Vagina (tissue), 2 donors: ENCODE results near the gene KCNT2. TPM values are rescaled to one million over a fixed set of nuclear protein-coding genes. Genes with fewer than 3 reads are reported as not detected.

ENCODE experiments used
- DNase-seq, 2 donors: peaks; one replicate each; pipeline ENCODE4 v3.0.0-alpha.2; 2017; ENCODE audit errors: extremely low spot score in 2 of 2
- H3K27ac ChIP-seq: fragments of 200-600 bp; sonication (generic); one replicate; pipeline ENCODE4 v1.5.1; 2019
- H3K27me3 ChIP-seq: fragments of 200-600 bp; sonication (generic); one replicate; pipeline ENCODE4 v1.5.1; 2019
- H3K36me3 ChIP-seq, 2 donors: fragments of 200-600 bp; sonication (generic); one replicate each; pipeline ENCODE4 v1.5.1; 2017 to 2019
- H3K4me1 ChIP-seq: fragments of 200-600 bp; sonication (generic); one replicate; pipeline ENCODE4 v1.5.1; 2019
- H3K4me3 ChIP-seq, 2 donors: fragments of 200-600 bp; sonication (generic); 1 replicate in 1 of 2; 2 replicates in 1 of 2; pipeline ENCODE4 v1.5.1; 2016 to 2019
- H3K9me3 ChIP-seq: fragments of 200-600 bp; sonication (generic); one replicate; pipeline ENCODE4 v1.5.1; 2019
- POLR2A ChIP-seq, 2 donors: fragments of 450-650 bp; IDR thresholded peaks; one replicate each; pipeline ENCODE4 v1.6.1; 2017; ENCODE audit warnings: antibody characterized with exemption in 2 of 2, mild to moderate bottlenecking in 2 of 2, moderate library complexity in 2 of 2
- POLR2AphosphoS5 ChIP-seq, 2 donors: sonication (generic); formaldehyde crosslinking; IDR thresholded peaks; one replicate each; pipeline ENCODE4 v1.9.0; 2017; ENCODE audit warnings: antibody characterized with exemption in 2 of 2, mild to moderate bottlenecking in 2 of 2, low read depth in 1 of 2; ENCODE audit not compliant: insufficient read depth in 1 of 2
- intact Hi-C: fragments of 100-400 bp; cut with DNase I; formaldehyde crosslinking; loops from one replicate; pipeline ENCODE4 v1.15.1; 2023
- total RNA-seq: library from RNA; depleted of rRNA; stranded (reverse); fragments of >200 nt; gene quantifications from one replicate; pipeline ENCODE4 v1.2.3, GENCODE V29; 2016
- TF ChIP-seq, protein P1 (sequence below), 3 experiments: fragments of 450-650 bp in 2 of 3; fragments of 200-600 bp in 1 of 3; sonication (generic) in 1 of 3; IDR thresholded peaks; one replicate each; pipeline ENCODE4 v1.5.1; 2017 to 2019; ENCODE audit warnings: antibody characterized with exemption in 3 of 3, mild to moderate bottlenecking in 2 of 3, moderate library complexity in 2 of 3

Gene KCNT2
- total RNA-seq, 1 donor from 2014 or later, result 1.2 TPM

DNA sequence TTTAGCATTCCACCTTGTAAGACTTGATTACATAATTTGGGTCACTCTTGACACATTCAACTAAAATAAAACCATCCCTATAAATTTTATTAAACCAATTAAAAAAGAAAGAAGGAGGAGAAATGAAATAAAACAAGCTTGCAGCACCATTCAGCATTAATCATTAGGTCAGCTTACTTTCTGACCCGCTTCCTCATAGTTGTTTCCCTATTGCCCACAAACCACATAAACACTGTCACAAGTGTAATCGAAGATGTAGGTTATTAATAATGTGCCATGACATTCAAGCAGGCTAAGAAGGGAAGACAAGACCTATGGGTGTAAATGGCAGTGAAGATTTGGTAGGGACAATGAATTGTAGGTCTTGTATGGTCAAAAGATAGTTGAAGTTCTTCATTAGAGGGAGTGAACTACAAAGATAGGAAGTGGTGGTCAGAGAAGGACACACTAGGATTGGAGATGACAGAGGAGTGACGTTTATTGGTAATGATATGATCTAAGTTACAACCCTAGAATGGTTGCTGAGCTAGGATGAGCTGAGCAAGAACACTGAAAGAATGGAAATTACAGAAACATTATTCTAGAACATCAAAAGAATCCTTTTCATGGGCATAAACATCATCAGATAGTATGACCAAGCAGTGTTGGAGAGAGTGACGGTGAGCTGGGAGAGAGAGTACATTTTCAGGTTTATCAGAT is 231.5 kb downstream of the KCNT2 start:
- Histone ChIP-seq H3K4me3 (no peak overlapping the region), H3K27ac (no peak overlapping the region), H3K27me3 (no peaks in the 10 kb centered on the region), H3K9me3 (no peaks in the 10 kb centered on the region), H3K36me3 (no peaks in the 10 kb centered on the region), H3K4me1 (no peaks in the 10 kb centered on the region)
- intact Hi-C loops, result no loop called here
- DNase-seq, result no peak
- no peak for TF ChIP-seq POLR2AphosphoS5 (IDR thresholded peaks at IDR 0.05; ENCODE audit: insufficient read depth in 1 of 2, low read depth in 1 of 2)
- TF ChIP-seq, protein P1, sequence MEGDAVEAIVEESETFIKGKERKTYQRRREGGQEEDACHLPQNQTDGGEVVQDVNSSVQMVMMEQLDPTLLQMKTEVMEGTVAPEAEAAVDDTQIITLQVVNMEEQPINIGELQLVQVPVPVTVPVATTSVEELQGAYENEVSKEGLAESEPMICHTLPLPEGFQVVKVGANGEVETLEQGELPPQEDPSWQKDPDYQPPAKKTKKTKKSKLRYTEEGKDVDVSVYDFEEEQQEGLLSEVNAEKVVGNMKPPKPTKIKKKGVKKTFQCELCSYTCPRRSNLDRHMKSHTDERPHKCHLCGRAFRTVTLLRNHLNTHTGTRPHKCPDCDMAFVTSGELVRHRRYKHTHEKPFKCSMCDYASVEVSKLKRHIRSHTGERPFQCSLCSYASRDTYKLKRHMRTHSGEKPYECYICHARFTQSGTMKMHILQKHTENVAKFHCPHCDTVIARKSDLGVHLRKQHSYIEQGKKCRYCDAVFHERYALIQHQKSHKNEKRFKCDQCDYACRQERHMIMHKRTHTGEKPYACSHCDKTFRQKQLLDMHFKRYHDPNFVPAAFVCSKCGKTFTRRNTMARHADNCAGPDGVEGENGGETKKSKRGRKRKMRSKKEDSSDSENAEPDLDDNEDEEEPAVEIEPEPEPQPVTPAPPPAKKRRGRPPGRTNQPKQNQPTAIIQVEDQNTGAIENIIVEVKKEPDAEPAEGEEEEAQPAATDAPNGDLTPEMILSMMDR (IDR thresholded peaks at IDR 0.05), result no peak
- no peak for TF ChIP-seq POLR2A (IDR thresholded peaks at IDR 0.05)

DNA sequence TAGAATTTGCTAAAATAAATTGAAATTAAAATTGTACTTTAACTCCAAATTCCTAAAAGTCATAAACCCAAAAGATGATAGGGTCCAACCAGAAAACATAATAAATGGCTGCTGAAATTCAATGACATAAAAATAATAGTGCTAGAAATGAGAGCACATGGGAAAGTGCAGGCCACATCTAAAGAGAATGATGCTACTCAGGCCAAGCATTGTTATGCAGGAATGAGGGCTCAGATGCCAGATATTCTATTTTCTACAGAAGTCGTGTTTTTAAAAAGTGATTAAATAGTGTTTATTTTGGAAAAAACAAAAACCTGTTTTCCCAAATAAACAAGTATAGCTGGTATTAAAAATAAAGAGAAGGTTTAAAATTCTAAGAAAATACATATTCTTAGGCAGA is 234.4 kb downstream of the KCNT2 start:
- TF ChIP-seq POLR2A (IDR thresholded peaks at IDR 0.05) (no peak), POLR2AphosphoS5 (IDR thresholded peaks at IDR 0.05; ENCODE audit: insufficient read depth in 1 of 2, low read depth in 1 of 2) (no peak)
- TF ChIP-seq, protein P1 (IDR thresholded peaks at IDR 0.05), result no peak
- H3K36me3 ChIP-seq, result no peaks in the 10 kb centered on the region
- H3K4me1 ChIP-seq, result no peaks in the 10 kb centered on the region
- no peaks in the 10 kb centered on the region for H3K27me3 ChIP-seq
- no peaks in the 10 kb centered on the region for H3K9me3 ChIP-seq
- H3K27ac ChIP-seq, result no peak overlapping the region
- no peak for DNase-seq
- intact Hi-C loops, result no loop called here
- no peak overlapping the region for H3K4me3 ChIP-seq

DNA sequence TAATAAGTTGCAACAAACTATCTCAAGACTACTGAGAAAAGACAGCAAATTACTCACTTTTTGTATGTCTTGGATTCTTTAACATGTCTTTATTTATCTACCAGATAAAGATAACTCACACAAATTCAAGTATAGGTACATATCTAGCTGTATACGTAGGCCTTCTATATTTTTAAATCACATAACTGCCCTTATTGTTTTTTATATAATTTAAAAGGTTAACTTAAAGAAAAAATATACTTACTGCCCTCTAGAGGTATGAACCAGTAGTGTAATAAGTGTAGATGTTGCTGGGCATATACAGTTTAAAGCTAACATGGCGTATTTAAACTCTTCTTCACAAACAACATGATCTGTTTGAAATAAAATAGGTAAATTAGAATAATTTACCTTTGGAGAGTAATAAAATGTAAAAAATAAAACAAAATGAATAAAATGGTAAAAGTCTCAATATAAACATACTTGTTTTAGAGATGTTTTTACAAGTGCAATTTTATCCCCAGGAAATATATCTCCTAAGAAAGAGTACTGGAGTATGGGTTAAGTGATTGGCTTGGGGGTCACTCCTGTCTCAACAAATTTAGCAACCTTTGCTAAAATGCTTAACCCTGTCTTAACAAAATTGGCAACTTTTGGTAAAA is 235.2 kb downstream of the KCNT2 start:
- Histone ChIP-seq H3K36me3 (no peaks in the 10 kb centered on the region), H3K27me3 (no peaks in the 10 kb centered on the region), H3K9me3 (no peaks in the 10 kb centered on the region), H3K4me1 (no peaks in the 10 kb centered on the region), H3K27ac (no peak overlapping the region), H3K4me3 (no peak overlapping the region)
- TF ChIP-seq POLR2AphosphoS5 (IDR thresholded peaks at IDR 0.05; ENCODE audit: insufficient read depth in 1 of 2, low read depth in 1 of 2), result no peak
- TF ChIP-seq POLR2A (IDR thresholded peaks at IDR 0.05), result no peak
- TF ChIP-seq, protein P1 (IDR thresholded peaks at IDR 0.05), result no peak
- DNase-seq, result no peak
- intact Hi-C loops, result no loop called here

DNA sequence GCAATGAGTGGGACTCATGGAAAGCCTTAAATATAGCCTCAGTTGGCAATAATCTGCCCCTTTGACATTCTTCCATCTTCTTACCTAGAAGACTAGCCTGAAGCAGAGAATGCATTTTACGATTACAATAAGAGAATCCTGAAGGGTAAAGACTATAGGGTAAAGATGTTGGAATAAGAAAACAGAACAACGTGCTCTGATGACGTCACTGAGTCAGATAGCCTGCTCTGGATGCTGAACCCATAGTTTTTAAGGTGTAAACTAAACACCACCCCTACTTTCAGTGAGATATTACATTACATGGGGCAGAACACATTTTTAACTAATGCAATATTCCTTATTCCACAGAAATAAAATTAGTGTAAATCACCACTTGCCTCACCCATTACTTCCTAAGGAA is 240.4 kb downstream of the KCNT2 start:
- no peak for DNase-seq
- intact Hi-C loops, result no loop called here
- no peaks in the 10 kb centered on the region for H3K36me3 ChIP-seq
- no peaks in the 10 kb centered on the region for H3K27me3 ChIP-seq
- TF ChIP-seq POLR2AphosphoS5 (IDR thresholded peaks at IDR 0.05; ENCODE audit: insufficient read depth in 1 of 2, low read depth in 1 of 2) (no peak), POLR2A (IDR thresholded peaks at IDR 0.05) (no peak)
- H3K27ac ChIP-seq, result no peak overlapping the region
- no peaks in the 10 kb centered on the region for H3K4me1 ChIP-seq
- no peak overlapping the region for H3K4me3 ChIP-seq
- no peaks in the 10 kb centered on the region for H3K9me3 ChIP-seq

DNA sequence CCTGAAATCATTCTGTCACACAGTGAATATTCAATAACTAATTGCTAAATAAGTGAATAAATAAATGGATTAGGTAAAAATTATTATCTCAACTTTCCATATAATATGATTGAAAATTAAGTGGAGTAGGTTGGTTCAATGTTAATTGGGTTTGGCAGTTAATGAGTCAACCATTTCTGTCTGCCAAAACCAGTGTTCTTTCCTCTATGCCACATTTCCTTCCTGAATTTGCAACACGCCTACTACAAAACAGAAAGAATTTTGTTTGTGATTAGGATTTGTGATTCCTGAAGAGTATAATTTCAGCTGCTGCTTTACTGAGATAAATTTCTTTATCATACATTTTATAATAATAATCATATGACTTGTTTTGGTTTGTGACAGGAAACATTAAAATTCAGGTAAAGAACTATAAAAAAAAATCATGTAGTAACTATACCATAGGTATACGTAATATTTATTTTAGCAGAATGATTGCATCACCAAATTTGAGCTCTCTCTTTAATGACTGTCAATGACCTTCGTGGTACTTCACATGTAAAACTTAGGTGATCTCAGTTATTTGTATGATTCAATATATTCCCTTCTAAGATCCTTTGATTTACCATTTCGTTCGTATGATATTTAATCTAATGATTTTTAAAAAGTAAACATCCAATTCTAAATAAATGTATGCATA is 241.3 kb downstream of the KCNT2 start:
- Histone ChIP-seq H3K27me3 (no peaks in the 10 kb centered on the region), H3K9me3 (no peaks in the 10 kb centered on the region), H3K27ac (no peak overlapping the region), H3K4me1 (no peaks in the 10 kb centered on the region), H3K4me3 (no peak overlapping the region), H3K36me3 (no peaks in the 10 kb centered on the region)
- DNase-seq, result no peak
- intact Hi-C loops, result no loop called here
- TF ChIP-seq, protein P1 (IDR thresholded peaks at IDR 0.05), result no peak
- no peak for TF ChIP-seq POLR2A (IDR thresholded peaks at IDR 0.05)
